ENCODE measurements around the gene WNT1. TPM values are rescaled to one million over a fixed set of nuclear protein-coding genes. Genes with fewer than 3 reads are reported as not detected.

The WNT1 gene
- total and polyA plus RNA-seq, 2 donors (not counting 3 experiments of a cell fraction or from before 2014, with no cell fraction given), result not detected

DNA sequence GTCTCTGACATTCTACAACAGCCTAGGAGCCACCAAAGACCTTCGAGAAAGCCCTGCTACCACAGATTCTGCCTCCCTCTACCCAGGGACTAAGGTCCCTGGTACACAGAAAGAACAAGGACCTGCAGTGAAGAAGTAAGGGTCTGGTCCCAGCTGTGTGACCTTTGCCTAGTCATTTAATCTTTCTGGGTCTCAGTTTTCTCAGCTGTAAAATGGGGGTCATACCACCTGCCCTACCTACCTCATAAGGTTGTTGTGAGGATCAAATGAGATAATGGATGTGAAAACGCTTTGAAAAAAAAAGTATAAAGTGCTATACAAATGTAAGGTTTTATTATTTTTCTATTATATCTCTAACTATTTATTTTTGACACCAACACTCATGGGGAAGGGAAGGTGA lies 45.7 kb downstream of the WNT1 start:
- dilution Hi-C loops (cut with MboI; ENCODE audit: extremely low pct_ligation_motif_present, low sequenced_read_pairs), result no loop called here
- no TSS peak for BruUV-seq (replicated peaks)
- Histone ChIP-seq H3K79me2 (ENCODE audit: control insufficient read depth, insufficient read depth, low read length) (no peaks in the 10 kb centered on the region), H3K9ac (replicated peaks; ENCODE audit: extremely low read depth, insufficient read depth, low read length) (no peak overlapping the region), H3K4me1 (ENCODE audit: control insufficient read depth, extremely low read depth, insufficient read depth, low read length) (peaks cover 7% of the 10 kb centered on the region), H3K27ac (ENCODE audit: insufficient read depth, low read depth, low read length) (no peak overlapping the region), H3K27me3 (ENCODE audit: control insufficient read depth in 2 of 2, insufficient read depth in 2 of 2, low read length in 2 of 2) (no peaks in the 10 kb centered on the region), H3K9me3 (replicated peaks; ENCODE audit: control insufficient read depth, insufficient read depth, low read length) (no peaks in the 10 kb centered on the region), H3K9me1 (replicated peaks; ENCODE audit: control insufficient read depth, extremely low read depth, insufficient read depth, low read length) (no peaks in the 10 kb centered on the region), H3K4me3 (replicated peaks in 1 of 3; ENCODE audit: insufficient read depth in 1 of 3, low read depth in 1 of 3, low read length in 3 of 3) (no peak overlapping the region), H3K36me3 (ENCODE audit: control insufficient read depth in 2 of 2, extremely low read depth in 1 of 2, insufficient read depth in 2 of 2, low read length in 2 of 2) (peaks cover 26 to 55% of the 10 kb centered on the region in 2 experiments), H2AFZ (ENCODE audit: low read depth, low read length) (no peak overlapping the region), H4K20me1 (replicated peaks; ENCODE audit: control insufficient read depth, extremely low read depth, insufficient read depth, low read length) (no peaks in the 10 kb centered on the region), H3K4me2 (ENCODE audit: insufficient read depth, low read length) (no peak overlapping the region)
- ChIA-PET CTCF (interaction anchor here (2.0 to 2.8 kb wide), 2 partner anchors 20 to 27 kb away, joined by 7 to 11 read pairs; no protein-coding TSS in a partner anchor), POLR2A (no interaction called here)
- TF ChIP-seq GATA2 (IDR thresholded peaks at IDR 0.05; ENCODE audit: insufficient read depth, insufficient read length, low read depth, low read length), result no peak
- TF ChIP-seq, protein P1, sequence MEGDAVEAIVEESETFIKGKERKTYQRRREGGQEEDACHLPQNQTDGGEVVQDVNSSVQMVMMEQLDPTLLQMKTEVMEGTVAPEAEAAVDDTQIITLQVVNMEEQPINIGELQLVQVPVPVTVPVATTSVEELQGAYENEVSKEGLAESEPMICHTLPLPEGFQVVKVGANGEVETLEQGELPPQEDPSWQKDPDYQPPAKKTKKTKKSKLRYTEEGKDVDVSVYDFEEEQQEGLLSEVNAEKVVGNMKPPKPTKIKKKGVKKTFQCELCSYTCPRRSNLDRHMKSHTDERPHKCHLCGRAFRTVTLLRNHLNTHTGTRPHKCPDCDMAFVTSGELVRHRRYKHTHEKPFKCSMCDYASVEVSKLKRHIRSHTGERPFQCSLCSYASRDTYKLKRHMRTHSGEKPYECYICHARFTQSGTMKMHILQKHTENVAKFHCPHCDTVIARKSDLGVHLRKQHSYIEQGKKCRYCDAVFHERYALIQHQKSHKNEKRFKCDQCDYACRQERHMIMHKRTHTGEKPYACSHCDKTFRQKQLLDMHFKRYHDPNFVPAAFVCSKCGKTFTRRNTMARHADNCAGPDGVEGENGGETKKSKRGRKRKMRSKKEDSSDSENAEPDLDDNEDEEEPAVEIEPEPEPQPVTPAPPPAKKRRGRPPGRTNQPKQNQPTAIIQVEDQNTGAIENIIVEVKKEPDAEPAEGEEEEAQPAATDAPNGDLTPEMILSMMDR (IDR thresholded peaks at IDR 0.05; ENCODE audit: extremely low read depth in 1 of 2, insufficient read depth in 1 of 2, low read depth in 1 of 2, low read length in 2 of 2), result no peak
- no peak for TF ChIP-seq POLR2A (IDR thresholded peaks at IDR 0.05; ENCODE audit: low read depth, low read length)
- no peak for TF ChIP-seq MYC (IDR thresholded peaks at IDR 0.05; ENCODE audit: low read depth, low read length)
- no peak for TF ChIP-seq JUN (IDR thresholded peaks at IDR 0.05; ENCODE audit: borderline replicate concordance, insufficient read depth, insufficient read length, low read depth)
- no peak for TF ChIP-seq POLR2AphosphoS5 (IDR thresholded peaks at IDR 0.05; ENCODE audit: insufficient read depth, low read depth, low read length)
- no peak for TF ChIP-seq EZH2 (IDR thresholded peaks at IDR 0.05; ENCODE audit: borderline replicate concordance, low read depth, low read length, severe bottlenecking)
- TF ChIP-seq, protein P2, sequence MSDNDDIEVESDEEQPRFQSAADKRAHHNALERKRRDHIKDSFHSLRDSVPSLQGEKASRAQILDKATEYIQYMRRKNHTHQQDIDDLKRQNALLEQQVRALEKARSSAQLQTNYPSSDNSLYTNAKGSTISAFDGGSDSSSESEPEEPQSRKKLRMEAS (IDR thresholded peaks at IDR 0.05; ENCODE audit: insufficient read depth, insufficient read length), result no peak
- TF ChIP-seq FOS (IDR thresholded peaks at IDR 0.05; ENCODE audit: borderline replicate concordance, insufficient read depth, low read length), result no peak
- FAIRE-seq, result no peak
- no peak for DNase-seq (ENCODE audit: low read depth, low spot score)
- intact Hi-C loops (cut with micrococcal nuclease), result no loop called here

Data from endothelial cell of umbilical vein (primary cell).